Spleen (tissue), 7 donors: Measurements from ENCODE around the gene CERT1.

ENCODE experiments used
- CTCF ChIP-seq, 11 experiments: fragments of 200-600 bp in 7 of 11; fragments of 450-650 bp in 4 of 11; sonication (generic) in 4 of 11; IDR thresholded peaks in 8 of 11; conservative IDR thresholded peaks in 3 of 11; 1 replicate in 7 of 11; 2 replicates in 4 of 11; pipeline versions ENCODE4 v1.4.0 to v1.8.0; 2016 to 2021; ENCODE audit warnings: antibody characterized with exemption in 11 of 11, inconsistent platforms in 4 of 11, mild to moderate bottlenecking in 1 of 11
- POLR2A ChIP-seq, 3 donors: fragments of 450-650 bp; IDR thresholded peaks; one replicate each; pipeline ENCODE4 v1.5.1; 2017; ENCODE audit warnings: antibody characterized with exemption in 3 of 3, mild to moderate bottlenecking in 1 of 3
- POLR2AphosphoS5 ChIP-seq, 3 donors: sonication (generic); formaldehyde crosslinking; IDR thresholded peaks; one replicate each; pipeline ENCODE4 v1.5.1; 2017; ENCODE audit warnings: antibody characterized with exemption in 3 of 3
- donor health status: DM: no; HTN: no; CAD: no; lungs with moderate emphysema.
- donor health status: DM: no; HTN: no; CAD: no.
- donor health status: DM: no; HTN: no; CAD: no.

DNA sequence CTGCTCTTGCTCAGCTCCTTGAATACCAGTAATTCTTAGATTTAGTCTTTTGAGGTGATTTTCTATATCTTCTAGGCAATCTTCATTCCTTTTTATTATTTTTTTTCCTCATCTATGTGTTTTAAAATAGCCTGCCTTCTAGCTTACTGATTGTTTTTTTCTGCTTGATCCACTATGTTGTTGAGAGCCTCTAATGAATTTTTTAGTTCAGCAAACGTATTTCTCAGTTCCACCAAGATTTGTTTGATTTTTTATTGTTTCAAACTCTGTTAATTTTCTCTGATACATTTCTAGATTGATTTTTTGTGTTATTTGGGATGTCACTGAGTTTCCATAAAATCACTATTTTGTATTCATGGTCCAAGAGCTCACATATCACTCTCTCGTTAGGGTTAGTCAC lies 9.8 kb upstream of the CERT1 start:
- TF ChIP-seq CTCF (IDR thresholded peaks at IDR 0.05 in 8 of 11, conservative IDR thresholded peaks at IDR 0.05 in 3 of 11): no peak
- TF ChIP-seq POLR2AphosphoS5 (IDR thresholded peaks at IDR 0.05): no peak
- TF ChIP-seq POLR2A (IDR thresholded peaks at IDR 0.05): no peak
